HepG2 (cell line): ENCODE results near the gene SQOR.

Experiments
- ATF3 ChIP-seq: sonication (generic); formaldehyde crosslinking; IDR thresholded peaks from 2 replicates; pipeline ENCODE4 v1.4.0; 2020; ENCODE audit warnings: missing genetic modification reagents
- EP300 ChIP-seq, 3 experiments: sonication (generic) in 1 of 3; formaldehyde crosslinking in 1 of 3; IDR thresholded peaks; 2 replicates each; pipeline versions ENCODE4 v1.5.1 to v1.6.1; 2011 to 2020; ENCODE audit warnings: low read depth in 2 of 3, low read length in 2 of 3, borderline replicate concordance in 1 of 3, improper control_type of control experiment in 1 of 3, mild to moderate bottlenecking in 1 of 3, missing genetic modification reagents in 1 of 3, moderate library complexity in 1 of 3
- GPN1 ChIP-seq: sonication (generic); formaldehyde crosslinking; IDR thresholded peaks from 2 replicates; pipeline ENCODE4 v1.5.1; 2020; ENCODE audit warnings: missing genetic modification reagents, borderline replicate concordance
- HES4 ChIP-seq: sonication (generic); formaldehyde crosslinking; IDR thresholded peaks from 2 replicates; pipeline ENCODE4 v1.9.0; 2021; ENCODE audit warnings: mild to moderate bottlenecking, missing genetic modification reagents, borderline replicate concordance
- NR1H2 ChIP-seq: sonication (generic); formaldehyde crosslinking; IDR thresholded peaks from 2 replicates; pipeline ENCODE4 v1.8.1; 2022; ENCODE audit warnings: low read depth, missing genetic modification reagents, borderline replicate concordance
- SRSF4 ChIP-seq: fragments of 200-400 bp; formaldehyde crosslinking; IDR thresholded peaks from one replicate; pipeline ENCODE4 v1.6.1; 2018; ENCODE audit warnings: mild to moderate bottlenecking, low read depth, low read length, moderate library complexity; ENCODE audit not compliant: poor library complexity, severe bottlenecking
- ZNF20 ChIP-seq: sonication (generic); formaldehyde crosslinking; IDR thresholded peaks from 2 replicates; pipeline ENCODE4 v1.4.0; 2020; ENCODE audit warnings: mild to moderate bottlenecking, moderate library complexity, missing genetic modification reagents
- ZNF629 ChIP-seq: sonication (generic); formaldehyde crosslinking; conservative IDR thresholded peaks from 2 replicates; pipeline ENCODE4 v1.5.0; 2020; ENCODE audit warnings: missing genetic modification reagents
- ZNF674 ChIP-seq: sonication (generic); formaldehyde crosslinking; IDR thresholded peaks from 2 replicates; pipeline ENCODE4 v1.5.0; 2020; ENCODE audit warnings: low read depth, mild to moderate bottlenecking, missing genetic modification reagents
- TF ChIP-seq, protein P1 (sequence below), 2 experiments: sonication (generic) in 1 of 2; formaldehyde crosslinking in 1 of 2; IDR thresholded peaks; 2 replicates each; pipeline versions ENCODE4 v1.5.1 to v1.6.1; 2011 to 2020; ENCODE audit warnings: borderline replicate concordance in 1 of 2, low read depth in 1 of 2, low read length in 1 of 2, mild to moderate bottlenecking in 1 of 2, missing genetic modification reagents in 1 of 2, moderate library complexity in 1 of 2

DNA sequence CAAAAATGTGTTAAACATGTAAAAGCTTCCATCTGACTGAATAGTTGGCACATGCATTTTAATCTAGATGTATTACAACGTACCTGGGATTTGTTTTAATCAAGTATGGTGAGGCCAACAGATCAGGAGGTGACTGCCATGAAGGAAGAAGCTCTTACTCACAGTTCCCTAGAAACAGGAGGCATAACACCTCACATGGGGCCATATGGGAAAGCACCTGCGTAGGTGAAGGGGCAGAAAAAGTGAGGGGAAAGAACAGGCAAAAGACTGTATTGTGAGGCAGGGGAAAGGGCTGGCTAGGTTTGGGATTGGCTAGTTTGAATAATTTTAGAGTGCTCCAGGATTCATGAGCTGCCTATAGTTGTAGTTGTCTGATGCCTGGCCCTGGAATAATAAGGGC, 9.6 kb downstream of the SQOR start:
- TF ChIP-seq SRSF4, result no peak
- TF ChIP-seq, protein P1, sequence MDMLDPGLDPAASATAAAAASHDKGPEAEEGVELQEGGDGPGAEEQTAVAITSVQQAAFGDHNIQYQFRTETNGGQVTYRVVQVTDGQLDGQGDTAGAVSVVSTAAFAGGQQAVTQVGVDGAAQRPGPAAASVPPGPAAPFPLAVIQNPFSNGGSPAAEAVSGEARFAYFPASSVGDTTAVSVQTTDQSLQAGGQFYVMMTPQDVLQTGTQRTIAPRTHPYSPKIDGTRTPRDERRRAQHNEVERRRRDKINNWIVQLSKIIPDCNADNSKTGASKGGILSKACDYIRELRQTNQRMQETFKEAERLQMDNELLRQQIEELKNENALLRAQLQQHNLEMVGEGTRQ (IDR thresholded peaks at IDR 0.05; ENCODE audit: low read depth, low read length), result no peak
- TF ChIP-seq, protein P1 (CRISPR knock-in tag; IDR thresholded peaks at IDR 0.05; ENCODE audit: borderline replicate concordance), result no peak
- TF ChIP-seq EP300 (IDR thresholded peaks at IDR 0.05; ENCODE audit: low read depth in 2 of 2, low read length in 2 of 2), result no peak
- TF ChIP-seq EP300 (CRISPR knock-in tag; IDR thresholded peaks at IDR 0.05; ENCODE audit: borderline replicate concordance), result no peak
- TF ChIP-seq HES4 (CRISPR knock-in tag), result no peak
- TF ChIP-seq GPN1, result no peak
- no peak for TF ChIP-seq ZNF20 (CRISPR knock-in tag)
- no peak for TF ChIP-seq ZNF674 (CRISPR knock-in tag)
- TF ChIP-seq ZNF629 (CRISPR knock-in tag), result no peak
- no peak for TF ChIP-seq ATF3
- no peak for TF ChIP-seq NR1H2 (CRISPR knock-in tag)
